ENCODE measurements around the gene ROBO2.

Gene ROBO2

GRCh38 chr3:77414881-77415280 lies 375.0 kb downstream of the ROBO2 start:
- H3K36me3 ChIP-seq (replicated peaks): no peaks in the 10 kb centered on the region
- DNase-seq: no peak
- no peak overlapping the region for H3K27ac ChIP-seq
- no peak overlapping the region for H3K4me3 ChIP-seq (ENCODE audit: low read depth, low read length)
- no peak for TF ChIP-seq CTCF (IDR thresholded peaks at IDR 0.05; ENCODE audit: low read depth, low read length, missing control alignments)
- H3K27me3 ChIP-seq (replicated peaks): no peaks in the 10 kb centered on the region
- in situ Hi-C loops (cut with HindIII; ENCODE audit: low pct_ligation_motif_present, low sequenced_read_pairs): no loop called here

- DNase-seq: no peak
- Histone ChIP-seq H3K36me3 (replicated peaks) (no peaks in the 10 kb centered on the region), H3K4me3 (ENCODE audit: low read depth, low read length) (no peak overlapping the region), H3K27ac (no peak overlapping the region), H3K27me3 (replicated peaks) (no peaks in the 10 kb centered on the region)
- TF ChIP-seq CTCF (IDR thresholded peaks at IDR 0.05; ENCODE audit: low read depth, low read length, missing control alignments): no peak
- in situ Hi-C loops (cut with HindIII; ENCODE audit: low pct_ligation_motif_present, low sequenced_read_pairs): no loop called here
These were observed 380.4 kb downstream of the ROBO2 start for GRCh38 chr3:77420336-77420735.

DNA sequence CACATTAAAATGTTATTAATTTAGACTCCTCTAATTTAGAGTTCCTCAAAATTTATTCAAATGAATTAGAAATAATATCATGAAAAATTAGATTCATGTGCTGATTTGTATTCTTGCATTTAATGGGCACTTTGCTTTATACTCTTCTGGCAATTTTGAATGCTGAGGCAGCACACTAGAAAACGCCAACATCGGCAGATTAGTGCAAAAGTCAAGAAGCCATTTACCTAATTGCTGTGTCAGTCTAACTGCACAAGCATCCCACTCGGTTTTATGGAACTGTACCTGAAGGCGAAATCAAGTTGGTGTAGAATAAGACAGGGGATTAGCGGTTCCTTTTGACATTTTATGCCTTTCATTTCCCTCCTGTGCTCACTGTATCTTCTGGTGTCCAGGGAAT lies 382.0 kb downstream of the ROBO2 start:
- Histone ChIP-seq H3K36me3 (replicated peaks) (no peaks in the 10 kb centered on the region), H3K27me3 (replicated peaks) (no peaks in the 10 kb centered on the region), H3K4me3 (ENCODE audit: low read depth, low read length) (no peak overlapping the region), H3K27ac (no peak overlapping the region)
- no peak for DNase-seq
- in situ Hi-C loops (cut with HindIII; ENCODE audit: low pct_ligation_motif_present, low sequenced_read_pairs): no loop called here
- TF ChIP-seq CTCF (IDR thresholded peaks at IDR 0.05; ENCODE audit: low read depth, low read length, missing control alignments): no peak

DNA sequence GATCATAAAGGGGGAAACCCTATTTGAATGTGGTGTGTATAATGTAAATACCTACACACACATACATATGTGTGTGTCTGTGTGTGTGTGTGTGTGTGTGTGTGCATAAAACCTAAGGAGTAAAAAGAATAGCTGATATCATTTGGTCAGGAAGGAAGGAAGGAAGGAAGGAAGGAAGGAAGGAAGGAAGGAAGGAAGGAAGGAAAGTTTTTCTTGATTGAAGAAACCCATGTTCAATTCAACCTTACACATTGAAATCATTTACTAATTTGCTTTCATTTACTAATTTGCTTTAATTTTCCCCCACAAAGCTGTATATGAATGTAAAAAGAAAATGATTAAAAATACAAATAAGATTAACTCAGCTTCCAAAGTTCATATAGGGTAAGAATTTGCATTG lies 386.6 kb downstream of the ROBO2 start:
- H3K4me3 ChIP-seq (ENCODE audit: low read depth, low read length): no peak overlapping the region
- no peaks in the 10 kb centered on the region for H3K36me3 ChIP-seq (replicated peaks)
- in situ Hi-C loops (cut with HindIII; ENCODE audit: low pct_ligation_motif_present, low sequenced_read_pairs): no loop called here
- no peak for DNase-seq
- H3K27me3 ChIP-seq (replicated peaks): no peaks in the 10 kb centered on the region
- no peak for TF ChIP-seq CTCF (IDR thresholded peaks at IDR 0.05; ENCODE audit: low read depth, low read length, missing control alignments)
- H3K27ac ChIP-seq: no peak overlapping the region

- DNase-seq: no peak
- Histone ChIP-seq H3K27ac (no peak overlapping the region), H3K36me3 (replicated peaks) (no peaks in the 10 kb centered on the region), H3K27me3 (replicated peaks) (no peaks in the 10 kb centered on the region), H3K4me3 (ENCODE audit: low read depth, low read length) (no peak overlapping the region)
- in situ Hi-C loops (cut with HindIII; ENCODE audit: low pct_ligation_motif_present, low sequenced_read_pairs): no loop called here
- TF ChIP-seq CTCF (IDR thresholded peaks at IDR 0.05; ENCODE audit: low read depth, low read length, missing control alignments): no peak
These were observed 387.6 kb downstream of the ROBO2 start for GRCh38 chr3:77427528-77427927.

- no peak for DNase-seq
- in situ Hi-C loops (cut with HindIII; ENCODE audit: low pct_ligation_motif_present, low sequenced_read_pairs): no loop called here
- Histone ChIP-seq H3K4me3 (ENCODE audit: low read depth, low read length) (no peak overlapping the region), H3K27me3 (replicated peaks) (no peaks in the 10 kb centered on the region), H3K27ac (no peak overlapping the region), H3K36me3 (replicated peaks) (no peaks in the 10 kb centered on the region)
- TF ChIP-seq CTCF (IDR thresholded peaks at IDR 0.05; ENCODE audit: low read depth, low read length, missing control alignments): no peak
These were observed 397.0 kb downstream of the ROBO2 start for GRCh38 chr3:77436908-77437307.
